GM12892 (cell line): ENCODE data around the gene PHLDA3.

Experiments used
- POLR2A ChIP-seq: IDR thresholded peaks from 2 replicates; pipeline ENCODE4 v1.6.1; 2011; ENCODE audit warnings: low read depth, low read length, control low read depth
- POLR2AphosphoS5 ChIP-seq: IDR thresholded peaks from 2 replicates; pipeline ENCODE4 v1.6.1; 2011; ENCODE audit warnings: low read depth, low read length, control low read depth
- TAF1 ChIP-seq: IDR thresholded peaks from 2 replicates; pipeline ENCODE4 v1.6.1; 2011; ENCODE audit warnings: low read depth, mild to moderate bottlenecking, control low read depth, low read length, borderline replicate concordance

- TF ChIP-seq POLR2A: no peak
- no peak for TF ChIP-seq TAF1
- no peak for TF ChIP-seq POLR2AphosphoS5
These were observed 12.9 kb upstream of the PHLDA3 start for GRCh38 chr1:201481761-201482493.
